ENCODE results near the gene BARX1.

GRCh38 chr9:93947409-93948070 lies 7.6 kb downstream of the BARX1 start:
- TF ChIP-seq CTCF (IDR thresholded peaks at IDR 0.05): no peak
- no peak for TF ChIP-seq POLR2A (IDR thresholded peaks at IDR 0.05)

Measured in ovary (tissue), 3 donors.